Measurements from ENCODE around the gene SLC4A1AP. TPM values are rescaled to one million over a fixed set of nuclear protein-coding genes. Genes with fewer than 3 reads are reported as not detected.

SLC4A1AP gene
- total and polyA plus RNA-seq, 2 of the 13 experiments (the other 11 are each of a cell fraction or from before 2014, with no cell fraction given): 15.3 to 44.6 TPM

- no peak for TF ChIP-seq NFE2 (CRISPR knock-in tag; IDR thresholded peaks at IDR 0.05)
- no peak for TF ChIP-seq ZNF552 (CRISPR knock-in tag; IDR thresholded peaks at IDR 0.05; ENCODE audit: borderline replicate concordance)
- peak; percentile 21; the same call in 1 of the 2 replicates for TF ChIP-seq ZNF605 (CRISPR knock-in tag; IDR thresholded peaks at IDR 0.05)
- TF ChIP-seq BRCA1 (CRISPR knock-in tag; IDR thresholded peaks at IDR 0.05): no peak
- no peak for TF ChIP-seq SP5 (CRISPR knock-in tag; IDR thresholded peaks at IDR 0.05; ENCODE audit: borderline replicate concordance, low read depth)
- no peak for TF ChIP-seq ZMYM4 (CRISPR knock-in tag; IDR thresholded peaks at IDR 0.05)
- TF ChIP-seq DR1 (CRISPR knock-in tag; IDR thresholded peaks at IDR 0.05): no peak
- peak; percentile 9; the same call in 1 of the 2 replicates for TF ChIP-seq ZNF768 (CRISPR knock-in tag; IDR thresholded peaks at IDR 0.05)
- 0 out of 2 replicates have a peak, but pooled peaks have one; percentile 19 for TF ChIP-seq ZNF280D (CRISPR knock-in tag; IDR thresholded peaks at IDR 0.05)
- peak; percentile 8 for TF ChIP-seq TEAD3 (CRISPR knock-in tag; optimal IDR thresholded peaks at IDR 0.05; ENCODE audit: borderline replicate concordance)
- 0 out of 2 replicates have a peak, but pooled peaks have one; percentile 45 for TF ChIP-seq ZBTB10 (CRISPR knock-in tag; IDR thresholded peaks at IDR 0.05; ENCODE audit: borderline replicate concordance)
- no peak for TF ChIP-seq ZIK1 (CRISPR knock-in tag; IDR thresholded peaks at IDR 0.05; ENCODE audit: borderline replicate concordance, low read depth)
- no peak for TF ChIP-seq PTBP1 (IDR thresholded peaks at IDR 0.05; ENCODE audit: low read depth, low read length, poor library complexity, severe bottlenecking)
- TF ChIP-seq ZBTB44 (CRISPR knock-in tag; IDR thresholded peaks at IDR 0.05): no peak
- no peak for TF ChIP-seq ZNF607 (CRISPR knock-in tag; IDR thresholded peaks at IDR 0.05; ENCODE audit: borderline replicate concordance)
- TF ChIP-seq NFE2L2 (IDR thresholded peaks at IDR 0.05; ENCODE audit: low read length): no peak
- no peak for TF ChIP-seq ZBTB42 (CRISPR knock-in tag; IDR thresholded peaks at IDR 0.05)
Observed at GRCh38 chr2:27716301-27717069, 52.8 kb downstream of the SLC4A1AP start (continued).

All from HepG2 (cell line).